ENCODE results near the gene LY86.
"Not testable (repeated sequence)": the region's sequence is repeated elsewhere in the genome, so short reads cannot be mapped to it uniquely, and the experiment has no call there.

The LY86 gene

DNA sequence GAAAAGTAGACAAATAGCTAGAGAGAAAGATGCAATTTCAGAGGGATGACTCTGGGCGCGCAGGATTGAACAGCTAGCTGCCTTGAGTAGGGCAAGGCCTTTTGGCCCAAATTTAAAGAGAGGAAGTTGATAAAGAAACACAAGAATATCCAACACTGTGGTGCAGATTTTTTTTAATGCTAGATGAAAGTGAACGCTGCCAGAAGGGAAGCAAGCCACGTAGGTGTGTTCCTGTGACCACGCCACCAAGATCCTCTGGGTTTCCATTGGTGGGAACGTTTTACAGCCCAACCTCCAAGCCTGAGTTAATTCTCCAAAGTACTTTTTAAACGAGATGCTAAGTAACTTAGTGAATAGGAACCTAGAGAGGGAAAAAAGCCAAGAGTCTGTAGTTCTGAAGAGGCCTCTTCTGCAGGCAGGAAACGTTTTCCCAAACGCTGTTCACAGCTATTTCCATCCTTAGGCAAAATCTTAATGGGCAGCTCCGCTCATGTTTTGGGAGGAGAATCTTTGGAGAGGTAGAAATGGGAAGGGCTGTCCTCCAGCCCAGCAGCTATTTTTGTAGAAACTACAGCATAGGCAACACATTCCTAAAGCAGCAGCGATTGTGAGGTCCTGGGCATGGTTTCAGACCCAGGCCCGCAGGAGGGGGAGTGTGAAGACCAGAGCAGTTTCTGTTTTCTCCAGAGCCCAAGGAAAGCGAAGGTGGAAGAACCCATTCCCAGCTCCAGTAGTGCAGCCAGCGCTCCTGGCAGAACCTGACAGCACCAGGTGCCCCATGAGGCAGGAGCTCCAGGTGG lies 8.2 kb downstream of the LY86 start:
- no peak for DNase-seq (ENCODE audit: low read depth in 2 of 2)

DNA sequence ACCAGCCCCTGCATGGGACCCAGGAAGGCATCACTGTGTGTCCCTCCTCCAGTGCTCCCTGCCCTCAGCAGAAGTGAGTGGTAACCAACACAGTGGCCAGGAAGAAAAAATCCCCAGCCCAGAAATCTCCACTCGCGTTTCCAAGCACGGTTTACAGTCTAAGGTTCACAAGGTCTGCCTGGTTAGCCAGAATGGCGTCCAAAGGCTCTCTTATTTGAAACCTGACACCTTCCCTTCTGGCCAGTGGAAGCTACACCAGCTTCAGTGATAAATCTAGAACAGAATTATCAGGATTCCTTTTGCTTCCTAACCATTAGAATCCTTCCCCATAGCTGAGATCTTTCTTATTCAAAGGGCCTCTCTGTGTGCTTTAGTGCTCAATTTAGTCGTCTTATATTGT lies 9.2 kb downstream of the LY86 start:
- no peak for DNase-seq (ENCODE audit: low read depth in 2 of 2)

- DNase-seq (ENCODE audit: low read depth in 2 of 2): no peak
Observed at GRCh38 chr6:6599468-6599873, 11.0 kb downstream of the LY86 start.

- no peak for DNase-seq (ENCODE audit: low read depth in 2 of 2)
Observed at GRCh38 chr6:6600875-6601274, 12.4 kb downstream of the LY86 start.

GRCh38 chr6:6602262-6602661 lies 13.7 kb downstream of the LY86 start:
- DNase-seq (ENCODE audit: low read depth in 2 of 2): no peak

- DNase-seq (ENCODE audit: low read depth in 2 of 2): no peak
Observed at GRCh38 chr6:6603317-6603716, 14.8 kb downstream of the LY86 start.

DNA sequence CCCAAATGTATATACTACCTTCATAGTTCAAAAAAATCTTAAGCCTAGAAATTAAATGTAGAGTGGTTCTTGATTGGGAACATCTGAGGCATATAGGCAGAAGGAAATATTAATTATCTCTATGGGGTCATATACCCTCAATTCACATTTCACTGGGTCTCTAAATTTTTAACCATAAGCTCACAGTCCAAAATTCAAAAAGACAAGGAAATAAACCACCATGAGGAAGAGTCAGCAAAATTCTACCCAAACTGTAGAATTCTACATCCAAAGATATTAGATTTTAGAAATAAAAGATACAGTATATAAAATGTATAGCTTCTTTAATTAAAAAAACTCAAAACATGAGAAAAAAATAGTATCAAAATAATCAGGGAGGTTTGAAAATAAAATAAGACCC lies 15.5 kb downstream of the LY86 start:
- DNase-seq (ENCODE audit: low read depth in 2 of 2): no peak

DNA sequence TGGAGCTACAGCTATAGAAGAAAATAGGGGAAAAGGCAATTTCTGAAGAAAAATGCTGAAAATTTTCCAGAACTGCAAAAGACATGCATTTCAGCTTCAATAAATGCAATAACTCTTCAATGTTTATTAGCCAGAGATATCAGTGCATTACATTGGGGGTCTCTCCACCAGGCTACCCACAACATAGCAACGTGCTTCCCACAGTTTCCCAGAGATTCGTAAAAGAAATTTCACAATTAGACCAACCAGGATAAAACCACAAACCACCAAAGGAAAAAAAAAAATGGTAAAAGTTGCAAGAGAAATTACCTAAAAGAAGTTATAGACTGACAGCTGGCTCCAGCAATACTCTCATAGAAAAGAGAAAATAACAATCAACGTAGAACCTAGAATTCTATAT lies 16.0 kb downstream of the LY86 start:
- no peak for DNase-seq (ENCODE audit: low read depth in 2 of 2)

DNA sequence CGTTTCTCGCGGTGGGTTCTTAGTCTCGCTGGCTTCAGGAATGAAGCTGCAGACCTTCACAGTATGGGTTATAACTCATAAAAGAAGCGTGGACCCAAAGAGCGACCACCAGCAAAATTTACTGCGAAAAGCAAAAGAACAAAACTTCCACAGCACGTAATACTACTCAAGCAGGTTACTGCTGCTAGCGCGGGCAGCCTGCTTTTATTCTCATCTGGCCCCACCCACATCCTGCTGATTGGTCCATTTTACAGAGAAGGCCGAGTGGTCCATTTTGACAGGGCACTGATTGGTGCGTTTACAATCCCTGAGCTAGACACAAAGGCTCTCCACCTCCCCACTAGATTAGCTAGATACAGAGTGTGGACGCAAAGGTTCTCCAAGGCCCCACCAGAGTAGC lies 17.4 kb downstream of the LY86 start:
- DNase-seq (ENCODE audit: low read depth in 2 of 2): no peak

DNA sequence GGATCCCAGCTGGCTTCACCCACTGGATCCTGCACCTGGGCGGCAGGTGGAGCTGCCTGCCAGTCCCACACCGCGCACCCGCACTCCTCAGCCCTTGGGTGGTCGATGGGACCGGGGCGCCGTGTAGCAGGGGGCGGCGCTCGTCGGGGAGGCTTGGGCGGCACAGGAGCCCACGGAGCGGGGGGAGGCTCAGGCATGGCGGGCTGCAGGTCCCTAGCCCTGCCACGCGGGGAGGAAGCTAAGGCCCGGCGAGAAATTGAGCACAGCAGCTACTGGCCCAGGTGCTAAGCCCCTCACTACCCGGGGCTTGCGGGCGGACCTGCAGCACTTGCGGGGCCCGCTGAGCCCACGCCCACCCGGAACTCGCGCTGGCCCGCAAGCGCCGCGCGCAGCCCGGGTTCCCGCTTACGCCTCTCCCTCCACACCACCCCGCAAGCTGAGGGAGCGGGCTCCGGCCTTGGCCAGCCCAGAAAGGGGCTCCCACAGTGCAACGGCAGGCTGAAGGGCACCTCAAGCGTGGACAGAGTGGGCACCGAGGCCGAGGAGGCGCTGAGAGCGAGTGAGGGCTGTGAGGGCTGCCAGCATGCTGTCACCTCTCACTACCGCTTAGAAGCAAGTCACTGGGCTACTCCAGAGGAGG lies 18.0 kb downstream of the LY86 start:
- DNase-seq (ENCODE audit: low read depth in 2 of 2): not testable (repeated sequence)

GRCh38 chr6:6609450-6609849 lies 20.9 kb downstream of the LY86 start:
- DNase-seq (ENCODE audit: low read depth in 2 of 2): no peak

DNA sequence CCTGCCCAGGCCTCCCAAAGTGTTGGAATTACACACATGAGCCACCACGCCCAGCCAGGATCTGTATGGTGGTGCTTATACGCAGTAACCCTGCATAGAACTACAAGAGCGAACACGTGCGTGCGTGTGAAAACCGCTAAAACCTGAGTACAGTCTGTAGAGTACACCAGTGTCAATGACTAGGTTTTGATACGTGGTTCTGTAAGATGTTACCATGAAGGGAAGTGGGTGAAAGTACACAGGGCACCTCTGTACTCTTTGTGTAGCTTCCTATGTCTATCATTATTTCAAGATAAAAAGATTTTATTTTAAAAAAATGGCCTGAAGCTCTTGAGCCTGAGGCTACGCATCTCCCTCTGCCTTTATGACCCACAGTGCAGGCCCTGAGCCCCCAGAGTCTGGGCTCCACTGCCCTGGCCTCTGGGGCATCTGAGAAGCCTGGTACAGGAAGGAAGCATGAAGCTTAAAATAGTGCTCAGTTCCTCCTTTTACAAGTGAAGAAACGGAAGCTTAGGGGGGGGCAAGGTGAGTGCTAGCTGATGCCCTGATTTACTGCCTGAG lies 21.6 kb downstream of the LY86 start:
- DNase-seq (ENCODE audit: low read depth in 2 of 2): no peak

GRCh38 chr6:6611486-6611885 lies 23.0 kb downstream of the LY86 start:
- no peak for DNase-seq (ENCODE audit: low read depth in 2 of 2)

GRCh38 chr6:6612308-6612707 lies 23.8 kb downstream of the LY86 start:
- DNase-seq (ENCODE audit: low read depth in 2 of 2): no peak

- not testable (repeated sequence) for DNase-seq (ENCODE audit: low read depth in 2 of 2)
Observed at GRCh38 chr6:6613103-6613718, 24.7 kb downstream of the LY86 start.

GRCh38 chr6:6614096-6614982 lies 25.8 kb downstream of the LY86 start:
- DNase-seq (ENCODE audit: low read depth in 2 of 2): no peak

DNA sequence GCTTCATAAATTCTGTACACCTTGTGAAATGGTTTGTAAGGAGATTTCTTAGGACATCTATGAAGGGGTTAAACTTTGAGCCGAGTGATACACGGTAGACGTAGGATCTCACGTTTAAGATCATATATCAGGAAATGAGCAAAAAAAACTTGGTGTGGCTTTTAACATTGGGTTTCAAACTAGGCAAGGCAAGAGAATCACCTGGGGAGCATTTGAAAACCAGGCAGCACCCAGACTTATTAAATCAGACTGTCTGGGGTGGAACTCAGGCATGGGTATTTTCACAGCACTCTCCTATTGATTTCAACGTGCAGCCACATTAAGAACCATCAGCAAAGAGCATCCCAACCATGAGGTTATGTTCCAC lies 26.4 kb downstream of the LY86 start:
- no peak for DNase-seq (ENCODE audit: low read depth in 2 of 2)

GRCh38 chr6:6616656-6617055 lies 28.1 kb downstream of the LY86 start:
- DNase-seq (ENCODE audit: low read depth in 2 of 2): no peak

DNA sequence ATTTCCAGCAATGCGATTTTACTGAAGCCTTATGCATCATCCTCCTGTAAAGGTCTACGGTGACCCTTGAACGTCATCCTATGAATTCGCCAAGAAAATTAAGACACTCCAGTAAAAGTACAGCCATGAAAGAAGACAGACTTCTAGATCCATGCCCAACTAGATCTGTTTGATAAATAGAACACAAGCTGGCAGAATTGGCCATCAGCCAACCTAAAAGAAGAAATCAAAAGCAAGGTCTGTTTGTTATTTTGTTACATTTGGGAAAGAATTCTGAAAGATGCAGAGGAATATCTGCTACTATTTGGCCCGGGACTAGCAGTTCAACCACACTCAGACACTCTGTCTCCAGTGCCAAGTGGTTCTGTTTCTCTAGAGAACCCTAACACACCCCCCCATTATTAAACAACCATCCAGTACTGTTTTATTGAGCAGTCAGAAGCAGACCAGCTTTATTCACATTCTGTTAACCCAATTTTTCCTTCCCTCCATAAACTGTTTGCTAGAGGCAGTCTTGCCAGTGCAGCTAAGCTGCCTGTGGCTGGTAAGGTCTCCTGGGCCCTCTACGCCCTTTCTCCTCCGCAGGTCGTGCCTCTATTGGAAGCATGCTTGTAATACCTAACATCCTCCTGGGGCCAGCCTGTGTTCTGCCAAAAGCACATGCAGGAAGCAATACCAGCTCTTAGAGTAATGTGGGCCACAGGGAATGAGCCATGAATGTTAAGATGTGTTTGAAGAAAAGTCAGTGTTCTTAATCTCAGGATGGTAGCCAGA lies 30.7 kb downstream of the LY86 start:
- no peak for DNase-seq (ENCODE audit: low read depth in 2 of 2)

- no peak for DNase-seq (ENCODE audit: low read depth in 2 of 2)
Observed at GRCh38 chr6:6620766-6621425, 32.4 kb downstream of the LY86 start.

DNA sequence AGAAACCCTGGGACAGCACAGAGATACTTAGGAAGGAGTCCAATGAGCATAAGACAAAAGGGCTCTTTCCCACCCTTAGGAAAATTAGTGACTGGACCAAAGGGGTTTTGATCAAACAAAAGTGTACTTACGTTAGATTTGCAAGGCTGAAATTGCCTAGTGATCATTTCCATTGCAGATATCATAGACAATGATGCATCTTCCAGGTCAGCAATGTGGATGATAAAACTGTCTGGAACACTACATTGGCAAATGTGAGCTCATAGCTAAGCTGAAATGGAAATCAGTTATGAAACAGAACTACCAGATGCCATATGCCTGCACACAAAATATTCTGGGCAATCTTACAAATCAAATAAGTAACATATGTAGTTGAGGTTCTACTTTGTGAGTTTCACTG lies 34.0 kb downstream of the LY86 start:
- DNase-seq (ENCODE audit: low read depth in 2 of 2): no peak

Measured in stimulated activated CD8-positive, alpha-beta memory T cell treated with anti-CD3 and anti-CD28 coated beads, Interleukin-2, amount 100 ng/mL, for 1 hour (primary cell).